Liver (tissue), 9 donors: ENCODE data around the gene SORCS2. TPM values are rescaled to one million over a fixed set of nuclear protein-coding genes. Genes with fewer than 3 reads are reported as not detected.

Experiments used
- DNase-seq: peaks from one replicate; pipeline ENCODE4 v3.0.0-alpha.2; 2017; ENCODE audit warnings: low spot score
- H3K27ac ChIP-seq, 2 donors: one replicate each; pipeline ENCODE4 v1.7.0; 2013; ENCODE audit warnings: inconsistent platforms in 2 of 2, low read length in 2 of 2, control low read depth in 1 of 2, low read depth in 1 of 2, mild to moderate bottlenecking in 1 of 2
- H3K27me3 ChIP-seq, 4 donors: one replicate each; pipeline versions ENCODE4 v1.6.1 to v1.7.0; 2013; ENCODE audit warnings: low read length in 3 of 4, inconsistent platforms in 1 of 4, mild to moderate bottlenecking in 1 of 4, moderate library complexity in 1 of 4; ENCODE audit not compliant: control insufficient read depth in 4 of 4, insufficient read depth in 4 of 4
- H3K36me3 ChIP-seq, 4 donors: one replicate each; pipeline versions ENCODE4 v1.6.1 to v1.7.0; 2013; ENCODE audit warnings: low read length in 3 of 4, mild to moderate bottlenecking in 3 of 4, low read depth in 1 of 4, moderate library complexity in 1 of 4; ENCODE audit not compliant: control insufficient read depth in 4 of 4, insufficient read depth in 3 of 4
- H3K4me1 ChIP-seq, 4 donors: one replicate each; pipeline versions ENCODE4 v1.6.1 to v1.7.0; 2013; ENCODE audit warnings: low read length in 3 of 4, mild to moderate bottlenecking in 3 of 4, moderate library complexity in 1 of 4; ENCODE audit not compliant: control insufficient read depth in 4 of 4, insufficient read depth in 4 of 4
- H3K4me3 ChIP-seq, 3 donors: one replicate each; pipeline versions ENCODE4 v1.6.1 to v1.7.0; 2013; ENCODE audit warnings: low read length in 3 of 3, control low read depth in 1 of 3, low read depth in 1 of 3, mild to moderate bottlenecking in 1 of 3
- H3K9ac ChIP-seq, 2 donors: one replicate each; pipeline ENCODE4 v1.7.0; 2013; ENCODE audit warnings: low read length in 2 of 2, mild to moderate bottlenecking in 2 of 2, moderate library complexity in 2 of 2, control low read depth in 1 of 2, low read depth in 1 of 2
- H3K9me3 ChIP-seq, 4 donors: one replicate each; pipeline versions ENCODE4 v1.6.1 to v1.7.0; 2013; ENCODE audit warnings: low read length in 3 of 4; ENCODE audit not compliant: control insufficient read depth in 4 of 4
- FOXA1 ChIP-seq: IDR thresholded peaks from 2 replicates; pipeline ENCODE4 v1.6.1; 2016; ENCODE audit warnings: antibody characterized with exemption
- FOXA2 ChIP-seq: IDR thresholded peaks from 2 replicates; pipeline ENCODE4 v1.6.1; 2016; ENCODE audit warnings: antibody characterized with exemption
- HNF4A ChIP-seq, 2 donors: conservative IDR thresholded peaks; 2 replicates each; pipeline ENCODE4 v1.6.1; 2016; ENCODE audit warnings: antibody characterized with exemption in 2 of 2, mild to moderate bottlenecking in 2 of 2
- HNF4G ChIP-seq: IDR thresholded peaks from 2 replicates; pipeline ENCODE4 v1.6.1; 2016; ENCODE audit warnings: antibody characterized with exemption
- JUND ChIP-seq, 2 donors: IDR thresholded peaks; 2 replicates each; pipeline ENCODE4 v1.6.1; 2016; ENCODE audit warnings: antibody characterized with exemption in 2 of 2
- NR2F2 ChIP-seq: IDR thresholded peaks from 2 replicates; pipeline ENCODE4 v1.6.1; 2016; ENCODE audit warnings: antibody characterized with exemption
- RAD21 ChIP-seq, 2 donors: IDR thresholded peaks; 2 replicates each; pipeline ENCODE4 v1.6.1; 2016; ENCODE audit warnings: antibody characterized with exemption in 2 of 2, mild to moderate bottlenecking in 2 of 2
- RXRA ChIP-seq, 2 donors: IDR thresholded peaks; 2 replicates each; pipeline ENCODE4 v1.6.1; 2017 to 2018; ENCODE audit warnings: antibody characterized with exemption in 2 of 2, mild to moderate bottlenecking in 1 of 2
- SP1 ChIP-seq: IDR thresholded peaks from 2 replicates; pipeline ENCODE4 v1.6.1; 2018; ENCODE audit warnings: antibody characterized with exemption, mild to moderate bottlenecking
- TAF1 ChIP-seq: conservative IDR thresholded peaks from 2 replicates; pipeline ENCODE4 v1.6.1; 2016; ENCODE audit warnings: antibody characterized with exemption, mild to moderate bottlenecking
- WGBS: extraction: QIAGEN DNeasy Blood & Tissue Kit; methylation state at CpG from one replicate; pipeline ENCODE4 v1.1.7; 2013; 5-methylcytosine and 5-hydroxymethylcytosine counted together
- polyA plus RNA-seq, 2 donors: library from polyadenylated mRNA; stranded (reverse) in 1 of 2; unstranded in 1 of 2; fragments of 200-250 nt in 1 of 2; fragments of >200 nt in 1 of 2; fragmentation: Nextera tagmentation in 1 of 2; extraction: Ambion mirVana in 1 of 2; gene quantifications; one replicate each; pipeline versions ENCODE4 v1.2.1 to v1.2.3, GENCODE V29; 2013 to 2015
- total RNA-seq, 2 donors: library from RNA; depleted of rRNA; stranded (reverse); fragments of >200 nt; gene quantifications; one replicate each; pipeline ENCODE4 v1.2.3, GENCODE V29; 2014
- TF ChIP-seq, protein P1 (sequence below): IDR thresholded peaks from 2 replicates; pipeline ENCODE4 v1.6.1; 2016; ENCODE audit warnings: antibody characterized with exemption
- TF ChIP-seq, protein P2 (sequence below): IDR thresholded peaks from 2 replicates; pipeline ENCODE4 v1.6.1; 2016; ENCODE audit warnings: antibody characterized with exemption, mild to moderate bottlenecking
- TF ChIP-seq, protein P3 (sequence below): IDR thresholded peaks from 2 replicates; pipeline ENCODE4 v1.6.1; 2016; ENCODE audit warnings: antibody characterized with exemption
- TF ChIP-seq, protein P4 (sequence below): fragments of 150-350 bp; IDR thresholded peaks from 2 replicates; pipeline ENCODE4 v1.5.1; 2017; ENCODE audit warnings: improper control_type of control experiment, low read depth, low read length; ENCODE audit not compliant: missing input control
- TF ChIP-seq, protein P5 (sequence below): IDR thresholded peaks from 2 replicates; pipeline ENCODE4 v1.6.1; 2016; ENCODE audit warnings: antibody characterized with exemption
- donor health status: healthy.
- donor health status: healthy.
- donor health status: healthy.
- donor health status: healthy.
- donor health status: healthy.

SORCS2 gene
- total and polyA plus RNA-seq, 4 donors, result 0.10 to 1.4 (median 0.92) TPM

DNA sequence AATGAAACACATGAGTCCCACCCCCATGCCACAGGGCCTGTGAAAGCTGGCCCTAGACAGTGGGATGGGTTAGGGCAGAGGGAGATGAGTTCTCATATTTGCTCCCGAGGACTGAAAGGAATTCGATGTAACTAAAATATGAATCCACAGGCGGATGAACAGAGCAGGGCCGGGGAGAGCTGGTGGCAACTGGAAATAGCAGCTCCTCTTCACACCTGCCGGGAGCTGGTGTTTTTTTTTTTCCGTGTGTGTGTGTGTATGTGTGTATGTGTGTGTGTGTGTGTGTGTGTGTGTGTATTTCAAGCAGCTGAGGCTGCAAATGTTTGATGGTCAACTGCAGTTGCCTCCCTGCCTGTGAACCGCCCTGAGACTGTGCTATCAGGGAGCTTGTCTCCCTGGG lies 357.5 kb downstream of the SORCS2 start:
- peaks cover 11 to 47% (median 36%) of the 10 kb centered on the region in 4 donors for H3K4me1 ChIP-seq
- H3K27ac ChIP-seq, result no peak overlapping the region
- WGBS, result 89% methylated on average over 7 of the region's 7 CpGs
- TF ChIP-seq, protein P1, sequence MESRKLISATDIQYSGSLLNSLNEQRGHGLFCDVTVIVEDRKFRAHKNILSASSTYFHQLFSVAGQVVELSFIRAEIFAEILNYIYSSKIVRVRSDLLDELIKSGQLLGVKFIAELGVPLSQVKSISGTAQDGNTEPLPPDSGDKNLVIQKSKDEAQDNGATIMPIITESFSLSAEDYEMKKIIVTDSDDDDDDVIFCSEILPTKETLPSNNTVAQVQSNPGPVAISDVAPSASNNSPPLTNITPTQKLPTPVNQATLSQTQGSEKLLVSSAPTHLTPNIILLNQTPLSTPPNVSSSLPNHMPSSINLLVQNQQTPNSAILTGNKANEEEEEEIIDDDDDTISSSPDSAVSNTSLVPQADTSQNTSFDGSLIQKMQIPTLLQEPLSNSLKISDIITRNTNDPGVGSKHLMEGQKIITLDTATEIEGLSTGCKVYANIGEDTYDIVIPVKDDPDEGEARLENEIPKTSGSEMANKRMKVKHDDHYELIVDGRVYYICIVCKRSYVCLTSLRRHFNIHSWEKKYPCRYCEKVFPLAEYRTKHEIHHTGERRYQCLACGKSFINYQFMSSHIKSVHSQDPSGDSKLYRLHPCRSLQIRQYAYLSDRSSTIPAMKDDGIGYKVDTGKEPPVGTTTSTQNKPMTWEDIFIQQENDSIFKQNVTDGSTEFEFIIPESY, result no peak
- TF ChIP-seq, protein P2, sequence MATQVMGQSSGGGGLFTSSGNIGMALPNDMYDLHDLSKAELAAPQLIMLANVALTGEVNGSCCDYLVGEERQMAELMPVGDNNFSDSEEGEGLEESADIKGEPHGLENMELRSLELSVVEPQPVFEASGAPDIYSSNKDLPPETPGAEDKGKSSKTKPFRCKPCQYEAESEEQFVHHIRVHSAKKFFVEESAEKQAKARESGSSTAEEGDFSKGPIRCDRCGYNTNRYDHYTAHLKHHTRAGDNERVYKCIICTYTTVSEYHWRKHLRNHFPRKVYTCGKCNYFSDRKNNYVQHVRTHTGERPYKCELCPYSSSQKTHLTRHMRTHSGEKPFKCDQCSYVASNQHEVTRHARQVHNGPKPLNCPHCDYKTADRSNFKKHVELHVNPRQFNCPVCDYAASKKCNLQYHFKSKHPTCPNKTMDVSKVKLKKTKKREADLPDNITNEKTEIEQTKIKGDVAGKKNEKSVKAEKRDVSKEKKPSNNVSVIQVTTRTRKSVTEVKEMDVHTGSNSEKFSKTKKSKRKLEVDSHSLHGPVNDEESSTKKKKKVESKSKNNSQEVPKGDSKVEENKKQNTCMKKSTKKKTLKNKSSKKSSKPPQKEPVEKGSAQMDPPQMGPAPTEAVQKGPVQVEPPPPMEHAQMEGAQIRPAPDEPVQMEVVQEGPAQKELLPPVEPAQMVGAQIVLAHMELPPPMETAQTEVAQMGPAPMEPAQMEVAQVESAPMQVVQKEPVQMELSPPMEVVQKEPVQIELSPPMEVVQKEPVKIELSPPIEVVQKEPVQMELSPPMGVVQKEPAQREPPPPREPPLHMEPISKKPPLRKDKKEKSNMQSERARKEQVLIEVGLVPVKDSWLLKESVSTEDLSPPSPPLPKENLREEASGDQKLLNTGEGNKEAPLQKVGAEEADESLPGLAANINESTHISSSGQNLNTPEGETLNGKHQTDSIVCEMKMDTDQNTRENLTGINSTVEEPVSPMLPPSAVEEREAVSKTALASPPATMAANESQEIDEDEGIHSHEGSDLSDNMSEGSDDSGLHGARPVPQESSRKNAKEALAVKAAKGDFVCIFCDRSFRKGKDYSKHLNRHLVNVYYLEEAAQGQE, result no peak
- TF ChIP-seq RAD21 (IDR thresholded peaks at IDR 0.05) (no peak), HNF4G (no peak), FOXA1 (no peak), HNF4A (conservative IDR thresholded peaks at IDR 0.05) (no peak)
- no peak for DNase-seq
- H3K4me3 ChIP-seq, result no peak overlapping the region
- H3K9ac ChIP-seq, result no peak overlapping the region
- H3K36me3 ChIP-seq, result no peaks in the 10 kb centered on the region
- H3K9me3 ChIP-seq, result peaks cover 4 to 17% (median 5%) of the 10 kb centered on the region in 4 donors
- H3K27me3 ChIP-seq, result no peaks in the 10 kb centered on the region

DNA sequence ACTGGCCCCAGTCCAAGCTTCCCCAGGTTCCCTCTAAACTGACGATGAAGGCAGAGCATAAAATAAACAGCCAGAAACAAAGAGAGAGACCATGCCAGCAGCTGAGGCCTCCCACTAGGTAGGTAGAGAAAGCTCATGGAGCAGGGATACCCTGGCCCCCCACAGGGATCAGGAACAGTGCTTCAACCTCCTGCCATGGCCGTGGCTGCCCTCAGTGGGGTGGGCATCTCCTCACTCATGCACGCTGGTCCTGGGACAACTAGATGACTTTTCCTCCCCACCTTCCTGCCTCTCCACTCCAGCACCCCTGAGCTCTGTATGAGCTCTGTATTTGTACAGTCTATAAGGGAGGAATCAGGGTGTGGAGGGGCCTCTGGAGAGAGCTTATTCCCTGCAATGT lies 360.1 kb downstream of the SORCS2 start:
- H3K9ac ChIP-seq, result no peak overlapping the region
- DNase-seq, result no peak
- peak overlapping the region in 1 of 3 donors; percentile 2 for H3K4me3 ChIP-seq
- 77% methylated on average over 3 of the region's 3 CpGs for WGBS
- no peaks in the 10 kb centered on the region for H3K36me3 ChIP-seq
- peaks cover 4 to 17% (median 5%) of the 10 kb centered on the region in 4 donors for H3K9me3 ChIP-seq
- no peaks in the 10 kb centered on the region for H3K27me3 ChIP-seq
- no peak overlapping the region for H3K27ac ChIP-seq
- peaks cover 5 to 32% (median 25%) of the 10 kb centered on the region in 4 donors for H3K4me1 ChIP-seq
- TF ChIP-seq HNF4A (conservative IDR thresholded peaks at IDR 0.05), result no peak
- TF ChIP-seq FOXA2, result no peak
- no peak for TF ChIP-seq JUND (IDR thresholded peaks at IDR 0.05)
- TF ChIP-seq RAD21 (IDR thresholded peaks at IDR 0.05), result no peak
- TF ChIP-seq, protein P1, result no peak
- no peak for TF ChIP-seq FOXA1
- TF ChIP-seq TAF1, result no peak
- TF ChIP-seq, protein P3, sequence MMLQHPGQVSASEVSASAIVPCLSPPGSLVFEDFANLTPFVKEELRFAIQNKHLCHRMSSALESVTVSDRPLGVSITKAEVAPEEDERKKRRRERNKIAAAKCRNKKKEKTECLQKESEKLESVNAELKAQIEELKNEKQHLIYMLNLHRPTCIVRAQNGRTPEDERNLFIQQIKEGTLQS, result no peak
- TF ChIP-seq RXRA (IDR thresholded peaks at IDR 0.05), result no peak
- TF ChIP-seq, protein P4, sequence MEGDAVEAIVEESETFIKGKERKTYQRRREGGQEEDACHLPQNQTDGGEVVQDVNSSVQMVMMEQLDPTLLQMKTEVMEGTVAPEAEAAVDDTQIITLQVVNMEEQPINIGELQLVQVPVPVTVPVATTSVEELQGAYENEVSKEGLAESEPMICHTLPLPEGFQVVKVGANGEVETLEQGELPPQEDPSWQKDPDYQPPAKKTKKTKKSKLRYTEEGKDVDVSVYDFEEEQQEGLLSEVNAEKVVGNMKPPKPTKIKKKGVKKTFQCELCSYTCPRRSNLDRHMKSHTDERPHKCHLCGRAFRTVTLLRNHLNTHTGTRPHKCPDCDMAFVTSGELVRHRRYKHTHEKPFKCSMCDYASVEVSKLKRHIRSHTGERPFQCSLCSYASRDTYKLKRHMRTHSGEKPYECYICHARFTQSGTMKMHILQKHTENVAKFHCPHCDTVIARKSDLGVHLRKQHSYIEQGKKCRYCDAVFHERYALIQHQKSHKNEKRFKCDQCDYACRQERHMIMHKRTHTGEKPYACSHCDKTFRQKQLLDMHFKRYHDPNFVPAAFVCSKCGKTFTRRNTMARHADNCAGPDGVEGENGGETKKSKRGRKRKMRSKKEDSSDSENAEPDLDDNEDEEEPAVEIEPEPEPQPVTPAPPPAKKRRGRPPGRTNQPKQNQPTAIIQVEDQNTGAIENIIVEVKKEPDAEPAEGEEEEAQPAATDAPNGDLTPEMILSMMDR, result no peak
- no peak for TF ChIP-seq NR2F2
- TF ChIP-seq SP1, result no peak
- TF ChIP-seq, protein P5, sequence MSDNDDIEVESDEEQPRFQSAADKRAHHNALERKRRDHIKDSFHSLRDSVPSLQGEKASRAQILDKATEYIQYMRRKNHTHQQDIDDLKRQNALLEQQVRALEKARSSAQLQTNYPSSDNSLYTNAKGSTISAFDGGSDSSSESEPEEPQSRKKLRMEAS, result no peak
- no peak for TF ChIP-seq HNF4G
